ENCODE results near the gene FOXJ3.

The FOXJ3 gene

GRCh38 chr1:42311897-42312296 is 23.1 kb downstream of the FOXJ3 start:
- FAIRE-seq (no peak), DNase-seq (ENCODE audit: insufficient read length, low spot score) (no peak)
- TF ChIP-seq CTCF (IDR thresholded peaks at IDR 0.05; ENCODE audit: insufficient read depth, missing control alignments) = no peak

DNA sequence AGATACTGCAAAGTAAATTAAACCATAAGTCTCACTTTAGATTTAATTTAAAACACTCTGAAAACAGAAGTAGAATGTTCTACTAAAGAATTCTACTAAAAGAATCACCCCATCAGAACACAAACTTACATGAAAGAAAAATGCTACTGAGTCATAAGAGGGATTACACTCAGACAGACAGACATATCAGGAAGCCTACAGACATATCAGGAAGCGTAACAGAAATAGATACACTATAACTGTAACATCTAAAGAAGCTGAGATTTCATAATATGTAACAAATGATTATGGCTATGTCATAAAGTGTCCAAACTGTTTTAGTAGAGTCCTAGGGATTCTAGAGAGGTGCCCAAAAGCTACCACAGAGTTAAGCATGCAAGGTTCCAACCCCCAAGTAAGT is 23.9 kb downstream of the FOXJ3 start:
- DNase-seq (ENCODE audit: insufficient read length, low spot score) = no peak
- TF ChIP-seq CTCF (IDR thresholded peaks at IDR 0.05; ENCODE audit: insufficient read depth, missing control alignments) = no peak
- FAIRE-seq = no peak

- DNase-seq (ENCODE audit: insufficient read length, low spot score) (no peak), FAIRE-seq (no peak)
- no peak for TF ChIP-seq CTCF (IDR thresholded peaks at IDR 0.05; ENCODE audit: insufficient read depth, missing control alignments)
These were observed 28.1 kb downstream of the FOXJ3 start for GRCh38 chr1:42306977-42307376.

- DNase-seq (ENCODE audit: insufficient read length, low spot score) (no peak), FAIRE-seq (no peak)
These were observed 29.4 kb downstream of the FOXJ3 start for GRCh38 chr1:42305639-42306038.

GRCh38 chr1:42302034-42302433 is 33.0 kb downstream of the FOXJ3 start:
- FAIRE-seq = no peak

More at GRCh38 chr1:42305639-42306038, 29.4 kb downstream of the FOXJ3 start:
- no peak for TF ChIP-seq CTCF (IDR thresholded peaks at IDR 0.05; ENCODE audit: insufficient read depth, missing control alignments)

GRCh38 chr1:42298520-42298919 is 36.5 kb downstream of the FOXJ3 start:
- no peak for FAIRE-seq

More at GRCh38 chr1:42302034-42302433, 33.0 kb downstream of the FOXJ3 start:
- no peak for DNase-seq (ENCODE audit: insufficient read length, low spot score)
- no peak for TF ChIP-seq CTCF (IDR thresholded peaks at IDR 0.05; ENCODE audit: insufficient read depth, missing control alignments)

GRCh38 chr1:42295816-42296215 is 39.2 kb downstream of the FOXJ3 start:
- DNase-seq (ENCODE audit: insufficient read length, low spot score) = no peak
- no peak for TF ChIP-seq CTCF (IDR thresholded peaks at IDR 0.05; ENCODE audit: insufficient read depth, missing control alignments)
- FAIRE-seq = no peak

More at GRCh38 chr1:42298520-42298919, 36.5 kb downstream of the FOXJ3 start:
- DNase-seq (ENCODE audit: insufficient read length, low spot score) = no peak
- no peak for TF ChIP-seq CTCF (IDR thresholded peaks at IDR 0.05; ENCODE audit: insufficient read depth, missing control alignments)
